ENCODE data around the gene ARHGAP26. TPM values are rescaled to one million over a fixed set of nuclear protein-coding genes. Genes with fewer than 3 reads are reported as not detected.

The ARHGAP26 gene, protein sequence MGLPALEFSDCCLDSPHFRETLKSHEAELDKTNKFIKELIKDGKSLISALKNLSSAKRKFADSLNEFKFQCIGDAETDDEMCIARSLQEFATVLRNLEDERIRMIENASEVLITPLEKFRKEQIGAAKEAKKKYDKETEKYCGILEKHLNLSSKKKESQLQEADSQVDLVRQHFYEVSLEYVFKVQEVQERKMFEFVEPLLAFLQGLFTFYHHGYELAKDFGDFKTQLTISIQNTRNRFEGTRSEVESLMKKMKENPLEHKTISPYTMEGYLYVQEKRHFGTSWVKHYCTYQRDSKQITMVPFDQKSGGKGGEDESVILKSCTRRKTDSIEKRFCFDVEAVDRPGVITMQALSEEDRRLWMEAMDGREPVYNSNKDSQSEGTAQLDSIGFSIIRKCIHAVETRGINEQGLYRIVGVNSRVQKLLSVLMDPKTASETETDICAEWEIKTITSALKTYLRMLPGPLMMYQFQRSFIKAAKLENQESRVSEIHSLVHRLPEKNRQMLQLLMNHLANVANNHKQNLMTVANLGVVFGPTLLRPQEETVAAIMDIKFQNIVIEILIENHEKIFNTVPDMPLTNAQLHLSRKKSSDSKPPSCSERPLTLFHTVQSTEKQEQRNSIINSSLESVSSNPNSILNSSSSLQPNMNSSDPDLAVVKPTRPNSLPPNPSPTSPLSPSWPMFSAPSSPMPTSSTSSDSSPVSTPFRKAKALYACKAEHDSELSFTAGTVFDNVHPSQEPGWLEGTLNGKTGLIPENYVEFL
- polyA plus RNA-seq (2013, experiment 1 of 4) = 6.9 TPM
- 6.6 TPM for polyA plus RNA-seq (2013, experiment 2 of 4)
- polyA plus RNA-seq (2013, experiment 3 of 4) = 5.7 TPM
- polyA plus RNA-seq (2013, experiment 4 of 4) = 5.8 TPM

DNA sequence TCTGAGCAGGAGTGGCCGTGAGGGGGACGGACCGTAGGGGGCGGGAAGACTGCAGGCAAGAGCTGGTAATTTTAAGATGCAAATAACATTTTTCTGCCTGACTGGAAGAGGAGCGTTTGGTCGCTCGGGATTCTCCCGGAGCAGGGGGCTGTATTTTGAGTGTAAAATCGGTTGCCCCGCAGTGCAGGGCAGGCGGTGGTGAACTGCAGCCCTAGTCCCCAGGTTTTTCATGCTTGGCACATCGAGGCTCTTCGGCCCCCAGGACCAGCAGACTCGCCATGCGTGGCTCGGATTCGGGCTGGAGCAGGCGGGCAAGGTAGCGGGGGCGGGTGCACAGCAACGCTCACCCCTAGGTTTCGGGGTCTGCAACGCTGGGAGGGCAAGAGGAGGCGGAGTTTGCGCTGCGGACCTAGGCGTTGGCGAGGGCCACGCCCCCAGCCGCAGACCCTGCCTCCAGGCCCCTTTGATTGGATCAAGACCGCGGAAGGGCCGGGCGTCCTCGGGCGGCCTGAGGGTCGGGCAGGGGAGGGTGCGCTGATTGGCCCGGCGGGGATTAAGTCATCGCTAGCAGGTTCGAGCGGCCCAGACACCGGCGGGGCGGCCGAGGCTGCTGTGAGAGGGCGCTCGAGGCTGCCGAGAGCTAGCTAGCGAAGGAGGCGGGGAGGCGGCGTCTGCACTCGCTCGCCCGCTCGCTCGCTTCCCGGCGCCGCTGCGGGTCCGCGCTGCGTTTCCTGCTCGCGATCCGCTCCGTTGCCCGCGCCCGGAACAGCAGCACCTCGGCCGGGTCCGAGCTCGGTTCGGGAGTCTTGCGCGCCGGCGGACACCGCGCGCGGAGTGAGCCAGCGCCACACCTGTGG lies at the start of gene ARHGAP26:
Gene ARHGAP26, plus strand, starts transcription at position 585 of the 857 bp plus-strand sequence. CDS start 385 bp downstream, outside the sequence.
- no peaks in the 10 kb centered on the region for H3K36me3 ChIP-seq (ENCODE audit: control insufficient read depth, insufficient read depth, low read length)
- peak within 1 kb of the TSS; percentile 89 for H3K4me3 ChIP-seq (ENCODE audit: insufficient read depth, low read depth, low read length)
- peak within 1 kb of the TSS; percentile 45 for H3K27ac ChIP-seq (ENCODE audit: insufficient read depth, low read depth, low read length, poor library complexity, severe bottlenecking)
- peaks cover 38% of the 10 kb centered on the region for H3K27me3 ChIP-seq (ENCODE audit: control insufficient read depth, insufficient read depth, low read length, poor library complexity, severe bottlenecking)
- WGBS, 2 experiments = 0% methylated on average over 87 of the region's 87 CpGs
- H3K4me1 ChIP-seq (ENCODE audit: control insufficient read depth, insufficient read depth, low read length) = peaks cover 5% of the 10 kb centered on the region
- H3K9me3 ChIP-seq (ENCODE audit: control insufficient read depth, low read length) = no peaks in the 10 kb centered on the region

DNA sequence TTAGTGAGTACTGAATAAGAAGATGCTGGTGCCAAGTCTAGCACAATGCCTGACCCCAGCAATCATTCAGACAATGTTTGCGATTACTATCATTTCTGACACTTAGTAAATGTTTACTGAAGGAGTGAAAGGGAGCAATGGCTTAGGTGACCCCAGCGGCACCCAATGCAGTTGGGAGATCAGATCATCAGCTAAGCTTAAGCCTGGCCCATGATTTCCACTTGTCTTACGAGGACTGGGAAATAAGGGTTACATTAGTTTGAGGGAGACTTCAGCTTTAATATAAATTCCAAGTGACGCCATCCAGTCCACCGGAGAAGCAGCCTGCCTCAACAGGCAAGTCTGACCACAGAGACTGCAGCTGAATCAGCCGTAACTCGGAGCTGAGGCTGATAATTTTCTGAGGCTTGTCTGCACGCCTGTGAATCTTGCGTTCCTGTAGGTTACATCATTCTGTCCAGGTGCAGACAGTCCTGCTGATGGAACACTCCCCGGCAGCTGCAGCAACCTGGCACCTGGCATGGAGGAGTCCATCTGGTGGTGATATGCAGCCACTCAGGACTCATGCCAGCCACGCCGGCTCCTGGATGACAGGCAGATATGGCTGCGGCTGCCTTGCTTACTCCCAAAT lies 49.4 kb upstream of the ARHGAP26 start:
- WGBS, 2 experiments = 94% methylated on average over 13 of the region's 13 CpGs
- no peaks in the 10 kb centered on the region for H3K4me1 ChIP-seq (ENCODE audit: control insufficient read depth, insufficient read depth, low read length)
- H3K4me3 ChIP-seq (ENCODE audit: insufficient read depth, low read depth, low read length) = no peak overlapping the region
- H3K9me3 ChIP-seq (ENCODE audit: control insufficient read depth, low read length) = no peaks in the 10 kb centered on the region
- H3K27me3 ChIP-seq (ENCODE audit: control insufficient read depth, insufficient read depth, low read length, poor library complexity, severe bottlenecking) = no peaks in the 10 kb centered on the region
- no peak overlapping the region for H3K27ac ChIP-seq (ENCODE audit: insufficient read depth, low read depth, low read length, poor library complexity, severe bottlenecking)
- H3K36me3 ChIP-seq (ENCODE audit: control insufficient read depth, insufficient read depth, low read length) = no peaks in the 10 kb centered on the region

DNA sequence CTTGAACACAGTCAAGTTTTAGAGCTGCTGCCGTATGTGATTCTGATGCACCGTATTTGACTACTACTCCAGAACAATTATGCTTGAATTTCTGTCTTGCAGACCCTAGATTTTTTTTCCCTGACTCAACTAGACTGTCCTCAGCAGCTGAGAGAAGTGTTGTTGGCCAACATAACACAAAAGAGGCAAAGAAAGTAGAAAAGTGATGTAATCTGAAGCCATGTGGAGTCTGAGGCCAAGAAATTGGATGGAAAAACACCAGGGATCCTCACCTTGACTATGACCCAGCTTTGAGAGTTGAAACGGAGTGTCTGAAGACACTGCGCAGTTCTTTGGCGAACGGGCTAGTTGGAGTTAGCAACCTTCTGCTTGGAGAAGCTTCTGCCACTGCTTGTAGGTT lies 48.0 kb upstream of the ARHGAP26 start:
- H3K36me3 ChIP-seq (ENCODE audit: control insufficient read depth, insufficient read depth, low read length) = no peaks in the 10 kb centered on the region
- no peaks in the 10 kb centered on the region for H3K27me3 ChIP-seq (ENCODE audit: control insufficient read depth, insufficient read depth, low read length, poor library complexity, severe bottlenecking)
- H3K4me1 ChIP-seq (ENCODE audit: control insufficient read depth, insufficient read depth, low read length) = no peaks in the 10 kb centered on the region
- H3K9me3 ChIP-seq (ENCODE audit: control insufficient read depth, low read length) = no peaks in the 10 kb centered on the region
- H3K27ac ChIP-seq (ENCODE audit: insufficient read depth, low read depth, low read length, poor library complexity, severe bottlenecking) = no peak overlapping the region
- WGBS, 2 experiments = 90 to 94% methylated on average over 6 of the region's 6 CpGs
- no peak overlapping the region for H3K4me3 ChIP-seq (ENCODE audit: insufficient read depth, low read depth, low read length)

DNA sequence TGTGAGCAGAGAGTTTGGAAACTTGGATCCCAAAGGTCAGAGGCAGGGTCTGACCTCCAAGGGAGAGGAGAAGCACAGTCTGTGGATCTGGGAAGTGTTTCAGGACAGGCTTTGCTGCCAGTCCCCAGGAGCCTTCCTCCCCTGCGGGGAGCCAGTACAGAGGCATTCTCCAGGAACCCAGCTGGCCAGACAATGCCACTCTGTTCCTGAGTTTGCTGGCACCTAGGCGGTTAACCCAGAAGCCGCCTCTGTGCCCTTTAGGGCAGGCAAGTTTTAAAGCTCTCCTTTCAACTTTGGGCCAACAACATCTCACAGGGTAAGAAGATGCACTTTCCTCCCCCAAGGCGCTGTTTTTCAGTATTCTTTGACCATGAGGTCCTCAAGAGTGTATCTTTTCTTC lies 47.3 kb upstream of the ARHGAP26 start:
- Histone ChIP-seq H3K4me1 (ENCODE audit: control insufficient read depth, insufficient read depth, low read length) (no peaks in the 10 kb centered on the region), H3K27ac (ENCODE audit: insufficient read depth, low read depth, low read length, poor library complexity, severe bottlenecking) (no peak overlapping the region), H3K9me3 (ENCODE audit: control insufficient read depth, low read length) (no peaks in the 10 kb centered on the region), H3K27me3 (ENCODE audit: control insufficient read depth, insufficient read depth, low read length, poor library complexity, severe bottlenecking) (no peaks in the 10 kb centered on the region), H3K4me3 (ENCODE audit: insufficient read depth, low read depth, low read length) (no peak overlapping the region), H3K36me3 (ENCODE audit: control insufficient read depth, insufficient read depth, low read length) (no peaks in the 10 kb centered on the region)
- 77 to 78% methylated on average over 4 of the region's 4 CpGs for WGBS, 2 experiments

DNA sequence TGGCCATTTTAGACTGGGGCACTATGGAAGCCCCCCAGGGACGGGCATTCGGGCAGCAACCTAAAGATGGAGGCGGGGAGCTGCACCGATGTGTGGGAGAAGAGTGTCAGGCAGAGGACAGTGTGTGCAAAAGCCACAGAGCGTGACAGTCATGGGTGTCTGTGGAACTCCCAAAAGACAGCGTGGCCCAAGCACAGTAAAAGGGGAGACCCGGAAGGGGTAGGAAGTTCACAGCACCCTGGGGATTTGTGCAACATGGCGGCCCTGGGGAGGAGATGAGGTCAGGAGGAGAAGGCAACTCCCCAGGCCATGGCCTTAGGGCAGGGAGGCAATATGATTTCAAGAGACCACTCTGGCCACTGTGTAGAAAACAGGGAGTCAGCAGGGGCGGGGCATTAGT lies 45.4 kb upstream of the ARHGAP26 start:
- H3K27ac ChIP-seq (ENCODE audit: insufficient read depth, low read depth, low read length, poor library complexity, severe bottlenecking) = no peak overlapping the region
- H3K36me3 ChIP-seq (ENCODE audit: control insufficient read depth, insufficient read depth, low read length) = no peaks in the 10 kb centered on the region
- H3K27me3 ChIP-seq (ENCODE audit: control insufficient read depth, insufficient read depth, low read length, poor library complexity, severe bottlenecking) = no peaks in the 10 kb centered on the region
- H3K4me3 ChIP-seq (ENCODE audit: insufficient read depth, low read depth, low read length) = no peak overlapping the region
- WGBS, 2 experiments = 94% methylated on average over 9 of the region's 9 CpGs
- H3K4me1 ChIP-seq (ENCODE audit: control insufficient read depth, insufficient read depth, low read length) = no peaks in the 10 kb centered on the region
- H3K9me3 ChIP-seq (ENCODE audit: control insufficient read depth, low read length) = no peaks in the 10 kb centered on the region

DNA sequence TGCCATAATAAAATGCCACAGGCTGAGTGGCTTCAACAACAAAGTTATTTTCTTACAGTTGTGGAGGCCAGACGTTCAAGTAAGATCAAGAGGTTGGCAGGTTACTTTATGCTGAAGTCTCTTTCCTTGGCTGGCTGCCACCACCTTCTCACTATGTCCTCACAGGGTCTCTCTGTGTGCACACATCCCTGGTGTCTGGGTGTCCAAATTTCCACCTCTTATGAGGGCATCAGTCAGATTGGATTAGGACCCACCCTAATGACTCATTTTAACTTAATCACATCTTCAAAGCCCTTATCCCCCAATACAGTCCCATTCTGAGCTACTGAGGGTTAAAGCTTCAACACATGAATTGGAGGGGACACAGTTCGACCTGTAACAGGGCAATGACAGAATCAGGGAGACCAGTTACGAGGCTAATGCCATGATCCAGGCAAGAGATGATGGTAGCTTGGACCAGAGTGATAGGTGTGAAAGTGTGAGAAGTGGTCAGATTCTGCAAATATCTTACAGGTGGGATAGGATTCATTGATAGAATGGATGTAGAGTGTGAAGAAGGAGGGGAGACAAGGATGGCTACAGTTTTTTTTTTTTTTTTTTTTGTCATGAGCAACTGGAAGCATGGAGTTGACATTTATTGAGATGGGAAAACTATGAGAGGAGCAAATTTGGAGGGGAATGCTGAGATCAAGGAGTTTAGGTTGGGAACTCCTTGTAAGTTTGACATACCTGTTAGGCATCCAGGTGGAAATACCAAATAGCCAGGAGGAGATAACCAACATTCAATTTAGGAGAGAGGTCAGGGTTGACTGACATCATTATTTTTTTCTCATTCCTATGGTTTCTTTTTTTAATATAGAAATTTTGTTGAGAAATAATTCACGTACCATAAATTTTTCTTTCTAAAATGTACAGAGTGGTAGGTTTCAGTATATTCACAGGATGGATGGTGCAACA lies 44.7 kb upstream of the ARHGAP26 start:
- WGBS, 2 experiments = 87 to 90% methylated on average over 3 of the region's 4 CpGs
- H3K27ac ChIP-seq (ENCODE audit: insufficient read depth, low read depth, low read length, poor library complexity, severe bottlenecking) = no peak overlapping the region
- no peaks in the 10 kb centered on the region for H3K36me3 ChIP-seq (ENCODE audit: control insufficient read depth, insufficient read depth, low read length)
- H3K4me1 ChIP-seq (ENCODE audit: control insufficient read depth, insufficient read depth, low read length) = no peaks in the 10 kb centered on the region
- H3K9me3 ChIP-seq (ENCODE audit: control insufficient read depth, low read length) = no peaks in the 10 kb centered on the region
- no peak overlapping the region for H3K4me3 ChIP-seq (ENCODE audit: insufficient read depth, low read depth, low read length)
- H3K27me3 ChIP-seq (ENCODE audit: control insufficient read depth, insufficient read depth, low read length, poor library complexity, severe bottlenecking) = no peaks in the 10 kb centered on the region

DNA sequence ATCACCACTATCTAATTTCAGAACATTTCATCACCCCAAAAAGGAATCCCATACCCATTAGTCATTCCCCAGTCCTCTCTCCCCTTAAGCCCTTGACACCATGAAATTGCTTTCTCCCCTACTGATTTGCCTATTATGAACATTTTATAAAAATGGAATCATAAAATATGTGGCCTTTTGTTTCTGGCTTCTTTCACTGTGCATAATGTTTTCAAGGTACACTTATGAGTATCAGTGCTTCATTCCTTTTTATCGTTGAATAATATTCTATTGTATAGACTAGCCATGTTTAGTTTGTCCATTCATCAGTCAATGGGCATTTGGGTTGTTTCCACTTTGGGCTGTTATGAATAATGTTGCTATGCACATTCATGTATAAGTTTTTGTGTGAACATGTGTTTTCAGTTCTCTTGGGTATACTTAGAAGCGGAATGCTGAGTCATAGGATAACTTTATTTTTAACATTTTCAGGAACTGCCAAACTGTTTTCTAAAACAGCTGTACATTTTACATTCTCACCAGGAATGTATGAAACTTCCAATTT lies 43.9 kb upstream of the ARHGAP26 start:
- Histone ChIP-seq H3K4me3 (ENCODE audit: insufficient read depth, low read depth, low read length) (no peak overlapping the region), H3K9me3 (ENCODE audit: control insufficient read depth, low read length) (no peaks in the 10 kb centered on the region), H3K36me3 (ENCODE audit: control insufficient read depth, insufficient read depth, low read length) (no peaks in the 10 kb centered on the region), H3K27me3 (ENCODE audit: control insufficient read depth, insufficient read depth, low read length, poor library complexity, severe bottlenecking) (no peaks in the 10 kb centered on the region), H3K27ac (ENCODE audit: insufficient read depth, low read depth, low read length, poor library complexity, severe bottlenecking) (no peak overlapping the region), H3K4me1 (ENCODE audit: control insufficient read depth, insufficient read depth, low read length) (no peaks in the 10 kb centered on the region)
- 92 to 96% methylated on average over 1 to 2 of the region's 2 CpGs for WGBS, 2 experiments

DNA sequence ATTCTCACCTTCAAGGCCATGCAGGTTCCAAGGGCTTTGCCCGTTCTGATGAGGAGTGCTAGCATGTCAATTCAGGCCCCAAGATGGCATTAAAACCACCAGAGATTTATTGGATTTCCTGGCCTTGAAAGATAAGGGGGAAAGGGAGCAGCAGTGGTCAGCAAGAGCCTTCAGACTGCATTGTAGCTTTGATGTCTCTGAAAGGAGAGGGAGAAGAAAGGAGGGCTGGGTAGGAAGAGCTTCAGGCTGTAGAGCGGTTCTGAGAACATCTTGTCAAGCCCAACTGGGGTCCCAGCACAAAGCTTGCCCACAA lies 42.5 kb upstream of the ARHGAP26 start:
- H3K4me1 ChIP-seq (ENCODE audit: control insufficient read depth, insufficient read depth, low read length) = no peaks in the 10 kb centered on the region
- no peaks in the 10 kb centered on the region for H3K9me3 ChIP-seq (ENCODE audit: control insufficient read depth, low read length)
- H3K4me3 ChIP-seq (ENCODE audit: insufficient read depth, low read depth, low read length) = no peak overlapping the region
- no peaks in the 10 kb centered on the region for H3K36me3 ChIP-seq (ENCODE audit: control insufficient read depth, insufficient read depth, low read length)
- H3K27me3 ChIP-seq (ENCODE audit: control insufficient read depth, insufficient read depth, low read length, poor library complexity, severe bottlenecking) = no peaks in the 10 kb centered on the region
- WGBS, 2 experiments = 92 to 93% methylated on average over 2 of the region's 2 CpGs
- H3K27ac ChIP-seq (ENCODE audit: insufficient read depth, low read depth, low read length, poor library complexity, severe bottlenecking) = no peak overlapping the region
